ENCODE data around the gene TMOD1.

DNA sequence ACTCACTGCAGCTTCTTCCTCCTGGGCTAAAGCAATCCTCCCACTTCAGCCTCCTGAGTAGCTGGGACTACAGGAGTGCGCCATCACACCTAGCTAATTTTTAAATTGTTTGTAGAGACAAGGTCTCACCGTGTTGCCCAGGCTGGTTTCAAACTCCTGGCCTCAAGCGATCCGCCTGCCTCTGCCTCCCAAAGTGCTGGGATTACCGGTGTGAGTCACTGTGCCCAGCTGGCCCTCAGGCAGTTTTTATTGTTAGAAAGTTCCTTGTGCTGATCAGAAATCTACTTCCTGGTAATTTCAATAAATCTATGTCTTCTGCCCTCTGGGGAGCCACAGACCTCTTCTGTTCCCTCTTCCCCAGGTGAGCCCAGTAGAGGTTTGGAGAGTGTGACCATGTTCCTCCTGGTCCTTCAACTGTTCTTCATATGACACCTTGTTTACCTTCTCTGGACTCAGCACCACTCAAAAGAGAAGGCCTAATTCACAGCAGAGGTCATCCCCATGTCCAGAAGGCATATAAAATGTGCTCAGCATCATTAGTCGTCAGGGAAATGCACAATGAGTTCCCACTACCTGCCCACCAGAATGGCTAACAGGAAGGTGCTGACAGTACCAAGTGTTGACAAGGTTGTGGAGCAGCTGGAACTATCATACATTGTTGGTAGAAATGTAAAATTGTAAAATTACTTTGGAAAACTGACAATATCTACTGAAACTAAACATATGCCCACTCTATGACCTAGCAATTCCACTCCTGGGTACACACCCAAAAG is 10.4 kb downstream of the TMOD1 start:
- TF ChIP-seq EZH2 (IDR thresholded peaks at IDR 0.05) (no peak), EZH2phosphoT487 (IDR thresholded peaks at IDR 0.05) (no peak)
- TF ChIP-seq, protein P1, sequence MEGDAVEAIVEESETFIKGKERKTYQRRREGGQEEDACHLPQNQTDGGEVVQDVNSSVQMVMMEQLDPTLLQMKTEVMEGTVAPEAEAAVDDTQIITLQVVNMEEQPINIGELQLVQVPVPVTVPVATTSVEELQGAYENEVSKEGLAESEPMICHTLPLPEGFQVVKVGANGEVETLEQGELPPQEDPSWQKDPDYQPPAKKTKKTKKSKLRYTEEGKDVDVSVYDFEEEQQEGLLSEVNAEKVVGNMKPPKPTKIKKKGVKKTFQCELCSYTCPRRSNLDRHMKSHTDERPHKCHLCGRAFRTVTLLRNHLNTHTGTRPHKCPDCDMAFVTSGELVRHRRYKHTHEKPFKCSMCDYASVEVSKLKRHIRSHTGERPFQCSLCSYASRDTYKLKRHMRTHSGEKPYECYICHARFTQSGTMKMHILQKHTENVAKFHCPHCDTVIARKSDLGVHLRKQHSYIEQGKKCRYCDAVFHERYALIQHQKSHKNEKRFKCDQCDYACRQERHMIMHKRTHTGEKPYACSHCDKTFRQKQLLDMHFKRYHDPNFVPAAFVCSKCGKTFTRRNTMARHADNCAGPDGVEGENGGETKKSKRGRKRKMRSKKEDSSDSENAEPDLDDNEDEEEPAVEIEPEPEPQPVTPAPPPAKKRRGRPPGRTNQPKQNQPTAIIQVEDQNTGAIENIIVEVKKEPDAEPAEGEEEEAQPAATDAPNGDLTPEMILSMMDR (IDR thresholded peaks at IDR 0.05): no peak
